Endothelial cell of umbilical vein (primary cell): ENCODE results near the gene CCR4. TPM values are rescaled to one million over a fixed set of nuclear protein-coding genes. Genes with fewer than 3 reads are reported as not detected.

Experiments
- BruUV-seq: library from RNA; stranded (reverse); fragments of 400-500 nt; replicated peaks from 2 replicates; lab custom pipeline; 2021; lab: Mats Ljungman, UMichigan
- CTCF ChIA-PET: fragments of 300-600, 350-600 bp; sonication (Branson Sonifier 250); formaldehyde crosslinking; loops from one replicate; lab custom pipeline; 2021; ENCODE audit warnings: antibody characterized with exemption, inconsistent platforms; lab: Charles Lee
- POLR2A ChIA-PET: fragments of 300-600, 350-600 bp; sonication (Branson Sonifier 250); formaldehyde crosslinking; loops from one replicate; lab custom pipeline; 2021; ENCODE audit warnings: antibody characterized with exemption, inconsistent platforms; lab: Charles Lee
- DNase-seq: peaks from one replicate; pipeline ENCODE4 v3.0.0-alpha.2; 2011; ENCODE audit warnings: low read depth, low spot score
- FAIRE-seq: peaks from 2 replicates; lab custom pipeline; 2011; peaks lifted over from hg19 to GRCh38; lab: Jason Lieb, UNC
- H2AFZ ChIP-seq: 2 replicates; pipeline ENCODE4 v1.6.0; 2012; ENCODE audit warnings: low read depth, low read length, control low read depth, inconsistent platforms
- H3K27ac ChIP-seq: 2 replicates; pipeline ENCODE4 v1.5.1; 2011; ENCODE audit warnings: low read depth, mild to moderate bottlenecking, control low read depth, low read length, moderate library complexity; ENCODE audit not compliant: insufficient read depth
- H3K27me3 ChIP-seq, 2 experiments: 2 replicates each; pipeline versions ENCODE4 v1.6.0 to v1.6.1; 2011; ENCODE audit warnings: low read length in 2 of 2, mixed read lengths in 1 of 2; ENCODE audit not compliant: control insufficient read depth in 2 of 2, insufficient read depth in 2 of 2
- H3K36me3 ChIP-seq, 2 experiments: 2 replicates in 1 of 2; 3 replicates in 1 of 2; pipeline ENCODE4 v1.5.1; 2011; ENCODE audit warnings: low read length in 2 of 2, mild to moderate bottlenecking in 1 of 2, moderate library complexity in 1 of 2; ENCODE audit not compliant: control insufficient read depth in 2 of 2, insufficient read depth in 2 of 2; ENCODE audit errors: extremely low read depth in 1 of 2
- H3K4me1 ChIP-seq: 3 replicates; pipeline ENCODE4 v1.5.1; 2011; ENCODE audit warnings: mild to moderate bottlenecking, low read length; ENCODE audit not compliant: control insufficient read depth, insufficient read depth; ENCODE audit errors: extremely low read depth
- H3K4me2 ChIP-seq: 2 replicates; pipeline ENCODE4 v1.6.1; 2011; ENCODE audit warnings: low read length, control low read depth, mixed read lengths; ENCODE audit not compliant: insufficient read depth
- H3K4me3 ChIP-seq, 3 experiments: fragments of 200-600 bp in 1 of 3; sonication (generic), shearing (Covaris generic) in 1 of 3; replicated peaks in 1 of 3; 2 replicates each; pipeline ENCODE4 v1.5.1; 2011 to 2016; ENCODE audit warnings: control low read depth in 3 of 3, low read length in 3 of 3, mild to moderate bottlenecking in 2 of 3, inconsistent platforms in 1 of 3, low read depth in 1 of 3, moderate library complexity in 1 of 3; ENCODE audit not compliant: insufficient read depth in 1 of 3
- H3K79me2 ChIP-seq: 2 replicates; pipeline ENCODE4 v1.6.0; 2012; ENCODE audit warnings: low read length, inconsistent platforms; ENCODE audit not compliant: control insufficient read depth, insufficient read depth
- H3K9ac ChIP-seq: replicated peaks from 2 replicates; pipeline ENCODE3; 2011; ENCODE audit warnings: low read length, control low read depth; ENCODE audit not compliant: insufficient read depth; ENCODE audit errors: extremely low read depth
- H3K9me1 ChIP-seq: replicated peaks from 3 replicates; pipeline ENCODE4 v1.6.0; 2011; ENCODE audit warnings: mild to moderate bottlenecking, low read length; ENCODE audit not compliant: control insufficient read depth, insufficient read depth; ENCODE audit errors: extremely low read depth
- H3K9me3 ChIP-seq: replicated peaks from 2 replicates; pipeline ENCODE4 v1.5.1; 2012; ENCODE audit warnings: low read length, inconsistent platforms; ENCODE audit not compliant: control insufficient read depth, insufficient read depth
- H4K20me1 ChIP-seq: replicated peaks from 2 replicates; pipeline ENCODE3; 2011; ENCODE audit warnings: mild to moderate bottlenecking, low read length; ENCODE audit not compliant: control insufficient read depth, insufficient read depth; ENCODE audit errors: extremely low read depth
- CTCF ChIP-seq, 2 donors: IDR thresholded peaks; 1 replicate in 1 of 2; 2 replicates in 1 of 2; pipeline ENCODE4 v1.5.1; 2011; ENCODE audit warnings: low read length in 2 of 2, mild to moderate bottlenecking in 2 of 2, moderate library complexity in 2 of 2, control low read depth in 1 of 2, inconsistent platforms in 1 of 2, low read depth in 1 of 2; ENCODE audit not compliant: insufficient read depth in 1 of 2; ENCODE audit errors: extremely low read depth in 1 of 2
- EZH2 ChIP-seq: IDR thresholded peaks from 2 replicates; pipeline ENCODE4 v1.6.1; 2012; ENCODE audit warnings: borderline replicate concordance, low read depth, mild to moderate bottlenecking, moderate library complexity, low read length, inconsistent platforms; ENCODE audit not compliant: severe bottlenecking
- FOS ChIP-seq: IDR thresholded peaks from 2 replicates; pipeline ENCODE4 v1.6.1; 2011; ENCODE audit warnings: mild to moderate bottlenecking, low read length, moderate library complexity, borderline replicate concordance; ENCODE audit not compliant: insufficient read depth
- GATA2 ChIP-seq: IDR thresholded peaks from 2 replicates; pipeline ENCODE4 v1.7.0; 2011; ENCODE audit warnings: low read depth, mild to moderate bottlenecking, moderate library complexity, mixed read lengths, low read length; ENCODE audit not compliant: insufficient read length, insufficient read depth
- JUN ChIP-seq: IDR thresholded peaks from 2 replicates; pipeline ENCODE4 v1.6.1; 2011; ENCODE audit warnings: borderline replicate concordance, low read depth; ENCODE audit not compliant: insufficient read length, insufficient read depth
- MAX ChIP-seq: IDR thresholded peaks from 2 replicates; pipeline ENCODE4 v1.6.1; 2011; ENCODE audit not compliant: insufficient read depth, insufficient read length
- MYC ChIP-seq: IDR thresholded peaks from one replicate; pipeline ENCODE4 v1.6.1; 2011; ENCODE audit warnings: mild to moderate bottlenecking, low read depth, low read length
- POLR2A ChIP-seq: IDR thresholded peaks from 2 replicates; pipeline ENCODE4 v1.6.1; 2012; ENCODE audit warnings: low read depth, mild to moderate bottlenecking, control low read depth, low read length
- POLR2AphosphoS5 ChIP-seq: IDR thresholded peaks from 2 replicates; pipeline ENCODE4 v1.6.1; 2012; ENCODE audit warnings: low read depth, mild to moderate bottlenecking, control low read depth, low read length, moderate library complexity; ENCODE audit not compliant: insufficient read depth
- dilution Hi-C: fragments of 300-500 bp; cut with MboI; formaldehyde crosslinking; loops from one replicate; pipeline ENCODE4 v1.15.0; 2019; ENCODE audit warnings: low sequenced_read_pairs; ENCODE audit not compliant: extremely low pct_ligation_motif_present
- intact Hi-C: fragments of 100-400 bp; cut with micrococcal nuclease; formaldehyde crosslinking; loops from one replicate; pipeline ENCODE4 v1.10.0; 2022
- polyA plus RNA-seq, 4 experiments: library from polyadenylated mRNA; depleted of rRNA in 3 of 4; stranded (reverse) in 3 of 4; unstranded in 1 of 4; fragments of >200 nt; gene quantifications; 2 replicates each; pipeline versions ENCODE4 v1.2.1 to v1.2.3, GENCODE V29; 2011 to 2012; ENCODE audit warnings: missing spikeins in 1 of 4
- total RNA-seq: library from RNA; stranded (reverse); gene quantifications from 2 replicates; pipeline ENCODE4 v1.2.3, GENCODE V29; 2021

CCR4 gene
- total and polyA plus RNA-seq, 2 donors (not counting 3 experiments of a cell fraction or from before 2014, with no cell fraction given): not detected

- no peak overlapping the region for H3K4me2 ChIP-seq
- intact Hi-C loops: no loop called here
- H3K9ac ChIP-seq: no peak overlapping the region
- no peaks in the 10 kb centered on the region for H3K9me3 ChIP-seq
- DNase-seq: no peak
- BruUV-seq: no TSS peak
- dilution Hi-C loops: no loop called here
- POLR2A ChIA-PET: interaction anchor here (0.6 kb wide), 1 partner anchor 101 kb away, joined by 6 read pairs; no protein-coding TSS in a partner anchor
- H3K4me3 ChIP-seq: no peak overlapping the region
- no peaks in the 10 kb centered on the region for H3K9me1 ChIP-seq
- FAIRE-seq: no peak
- no peak overlapping the region for H2AFZ ChIP-seq
- H3K4me1 ChIP-seq: no peaks in the 10 kb centered on the region
- H4K20me1 ChIP-seq: no peaks in the 10 kb centered on the region
- no peaks in the 10 kb centered on the region for H3K36me3 ChIP-seq
- no peaks in the 10 kb centered on the region for H3K27me3 ChIP-seq
- CTCF ChIA-PET: interaction anchor here (1.0 kb wide), 1 partner anchor 15 kb away, joined by 4 read pairs; no protein-coding TSS in a partner anchor
- no peaks in the 10 kb centered on the region for H3K79me2 ChIP-seq
- no peak overlapping the region for H3K27ac ChIP-seq
- TF ChIP-seq JUN (no peak), MAX (no peak), GATA2 (no peak), MYC (no peak), EZH2 (no peak), POLR2AphosphoS5 (no peak), FOS (no peak), CTCF (IDR thresholded peaks at IDR 0.05; ENCODE audit: extremely low read depth in 1 of 2, insufficient read depth in 1 of 2, low read depth in 1 of 2, low read length in 2 of 2) (no peak), POLR2A (no peak)
These were observed 40.5 kb upstream of the CCR4 start for GRCh38 chr3:32910954-32911353.
